GM18868 (cell line): ENCODE measurements around the gene ZNF594.
"Not testable (repeated sequence)": the region's sequence is repeated elsewhere in the genome, so short reads cannot be mapped to it uniquely, and the experiment has no call there.

Source experiments
- ATAC-seq: cut with Tn5 transposase; IDR thresholded peaks from one replicate; pipeline ENCODE4 v1.9.1; 2021; ENCODE audit warnings: mild to moderate bottlenecking, moderate library complexity; ENCODE audit not compliant: unreplicated experiment

The ZNF594 gene

DNA sequence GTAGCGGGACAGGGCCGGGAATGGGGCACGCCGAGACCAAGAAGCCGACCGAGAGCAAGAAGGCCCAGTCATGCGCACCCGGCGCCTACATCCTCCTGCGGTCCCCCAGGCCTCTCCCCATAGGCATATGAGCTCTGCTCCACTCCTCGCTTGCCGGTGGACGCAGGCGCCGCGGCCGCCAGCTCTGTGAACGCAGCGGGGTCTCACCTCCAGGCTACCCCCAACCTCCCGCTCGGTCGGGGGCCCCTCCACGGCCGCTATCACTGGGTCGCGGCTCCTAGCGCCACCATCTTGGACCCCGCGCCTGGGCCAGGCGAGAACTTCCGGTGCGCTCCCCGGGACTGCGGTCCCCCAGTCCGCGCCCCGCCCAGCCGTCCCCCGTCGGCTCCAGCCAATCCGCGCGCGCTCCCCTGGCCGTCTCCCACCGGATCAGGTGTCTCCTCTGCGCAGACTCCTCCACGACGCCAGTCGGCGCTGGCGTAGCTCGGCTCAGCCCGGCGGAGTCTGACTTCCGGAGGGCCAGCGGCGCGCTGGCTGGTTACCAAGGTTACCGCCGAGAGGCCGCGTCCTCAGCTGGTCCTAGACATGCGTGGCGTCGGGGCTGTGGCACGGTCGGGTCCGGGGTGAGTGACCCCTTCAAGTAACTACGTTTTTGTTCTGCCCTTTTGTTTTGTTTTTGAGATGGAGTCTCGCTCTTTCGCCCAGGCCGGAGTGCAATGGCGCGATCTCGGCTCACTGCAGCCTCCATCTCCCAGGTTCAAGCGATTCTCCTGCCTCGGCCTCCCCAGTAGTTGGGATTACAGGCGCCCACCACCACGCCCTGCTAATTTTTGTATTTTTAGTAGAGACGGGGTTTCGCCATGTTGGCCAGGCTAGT lies at the start of gene ZNF594:
TSS of gene ZNF594 (minus strand) at position 328 of the 877 bp plus-strand sequence. CDS start 7,612 bp downstream, outside the sequence.
- ATAC-seq: peak; percentile 96

DNA sequence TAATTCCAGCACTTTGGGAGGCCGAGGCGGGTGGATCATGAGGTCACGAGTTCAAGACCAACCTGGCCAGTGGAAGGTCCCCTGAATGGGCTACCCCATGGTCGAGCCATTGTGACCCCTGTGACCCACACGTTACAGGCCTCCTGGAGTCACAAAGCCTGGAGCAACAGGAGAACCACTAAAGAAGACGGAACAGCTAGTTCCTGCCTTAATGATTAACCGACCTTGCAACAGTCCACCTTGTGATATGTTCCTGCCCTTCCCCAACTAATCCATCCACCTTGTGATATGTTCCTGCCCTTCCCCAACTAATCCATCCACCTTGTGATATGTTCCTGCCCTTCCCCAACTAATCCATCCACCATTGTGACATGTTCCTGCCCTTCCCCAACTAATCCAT lies 48.1 kb upstream of the ZNF594 start:
- not testable (repeated sequence) for ATAC-seq

DNA sequence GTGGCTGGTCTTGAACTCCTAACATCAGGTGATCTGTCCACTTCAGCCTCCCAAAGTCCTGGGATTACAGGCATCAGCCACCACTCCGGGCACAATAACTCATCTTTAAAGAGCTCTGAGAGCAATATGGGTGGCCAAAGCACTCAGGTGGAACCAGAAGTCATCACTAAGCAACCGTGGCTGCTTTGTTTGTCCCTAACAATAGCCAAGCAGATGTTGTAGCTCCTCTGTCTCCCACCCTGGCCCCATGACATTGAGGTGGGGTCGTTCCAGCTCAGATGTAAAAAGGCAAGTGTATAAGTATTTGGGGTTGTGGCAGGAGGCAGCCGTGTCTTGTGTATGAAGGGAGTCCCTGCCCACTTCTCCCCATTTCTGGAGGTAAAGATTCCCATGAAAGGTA lies 46.7 kb upstream of the ZNF594 start:
- no peak for ATAC-seq

DNA sequence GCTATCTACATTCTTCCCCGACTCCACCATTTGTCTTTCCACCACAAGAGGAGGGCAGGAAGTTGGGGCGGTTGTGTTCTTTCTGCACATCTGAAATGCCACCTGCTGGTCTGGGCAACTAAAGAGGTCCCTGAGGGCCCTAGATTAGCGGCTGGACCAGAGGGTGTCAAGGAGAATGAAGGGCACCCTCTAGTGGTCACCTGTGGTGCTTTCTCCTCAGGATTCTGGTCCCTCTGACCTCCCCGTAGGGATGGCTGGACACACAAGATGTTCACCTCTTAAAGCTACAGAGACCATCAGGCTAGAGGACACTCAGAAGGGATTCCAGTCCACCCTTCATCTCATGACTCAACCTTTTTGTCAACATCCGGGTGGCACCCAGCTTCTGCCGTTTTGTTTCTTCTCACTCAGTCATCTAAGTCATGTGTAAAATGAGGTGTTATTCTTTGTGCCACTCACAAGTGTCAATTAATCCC lies 45.9 kb upstream of the ZNF594 start:
- no peak for ATAC-seq

DNA sequence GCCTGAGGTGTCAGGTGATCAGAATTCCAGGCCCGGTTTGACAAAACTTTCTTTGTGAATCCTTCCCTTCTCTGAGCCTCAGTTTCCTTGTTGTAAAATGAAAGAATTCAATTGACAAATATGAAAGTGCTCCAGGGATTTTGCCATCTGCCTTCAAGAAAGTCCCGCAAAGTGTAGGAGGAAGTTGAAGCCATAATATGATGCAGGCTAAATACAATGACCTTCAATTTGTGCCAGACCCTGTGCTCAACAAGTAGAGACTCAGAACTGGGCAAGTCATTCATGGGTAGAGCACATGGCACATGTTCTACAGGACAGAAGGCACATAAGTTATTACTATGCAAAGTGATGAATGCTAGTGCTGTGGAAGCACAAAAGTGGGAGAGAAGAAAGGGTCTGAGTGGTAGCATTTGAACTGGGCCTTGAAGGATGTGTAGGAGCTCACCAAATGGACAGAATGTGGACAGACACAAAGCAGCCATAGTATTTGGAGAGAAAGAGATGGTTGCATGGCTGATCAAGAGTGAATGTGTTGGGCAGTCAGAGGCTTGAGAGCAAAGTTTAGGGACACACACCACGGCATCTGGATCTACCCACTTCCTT lies 45.4 kb upstream of the ZNF594 start:
- ATAC-seq: no peak

DNA sequence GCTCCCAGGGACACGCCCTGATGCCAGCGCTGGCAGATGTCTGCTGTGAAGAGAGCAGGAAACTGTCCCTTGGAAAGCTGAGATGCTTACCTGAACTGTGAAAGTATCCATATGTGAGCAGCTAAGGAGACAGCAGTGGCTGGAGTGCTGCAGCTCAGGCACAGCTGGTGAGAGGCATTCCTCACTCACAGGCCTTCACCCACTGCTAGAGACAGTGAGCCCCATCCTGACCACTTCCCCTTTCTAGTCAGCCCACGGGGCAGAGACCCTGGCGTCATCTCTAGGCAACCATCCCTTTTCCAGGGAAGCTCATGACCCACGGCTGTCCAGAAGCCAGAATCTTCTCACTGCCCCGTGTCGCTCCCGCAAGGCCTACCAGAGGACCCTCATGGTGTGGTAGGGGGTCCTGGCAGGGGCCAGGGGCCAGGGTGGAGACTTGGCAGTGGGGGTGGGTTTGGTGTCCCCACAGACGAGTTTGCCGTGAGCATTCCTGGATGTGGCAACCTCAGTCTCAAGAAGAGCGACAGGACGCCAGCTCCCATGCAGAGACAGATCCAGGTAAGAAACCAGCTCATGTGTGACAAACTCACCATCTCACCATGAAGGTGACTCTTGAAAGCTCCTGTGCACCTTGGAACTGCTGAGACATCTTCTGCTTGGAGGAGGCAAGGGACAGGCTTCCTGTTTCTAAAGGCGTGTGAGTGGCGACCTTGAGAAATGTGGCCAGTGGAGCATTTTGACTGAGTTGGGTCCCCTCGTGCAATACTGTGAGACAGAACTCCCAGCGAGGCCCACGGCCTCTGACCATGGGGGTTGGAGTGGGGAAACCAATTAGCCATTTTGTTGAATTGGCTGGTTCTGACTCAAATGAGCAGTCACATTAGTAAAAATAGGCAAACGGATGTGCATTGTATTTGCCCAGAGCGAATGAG lies 43.2 kb upstream of the ZNF594 start, which contains the start of gene SCIMP:
TSS of gene SCIMP (minus strand) at position 216 of the 932 bp plus-strand sequence. CDS start at position 111, 105 bp downstream.
- ATAC-seq: peak; percentile 61

DNA sequence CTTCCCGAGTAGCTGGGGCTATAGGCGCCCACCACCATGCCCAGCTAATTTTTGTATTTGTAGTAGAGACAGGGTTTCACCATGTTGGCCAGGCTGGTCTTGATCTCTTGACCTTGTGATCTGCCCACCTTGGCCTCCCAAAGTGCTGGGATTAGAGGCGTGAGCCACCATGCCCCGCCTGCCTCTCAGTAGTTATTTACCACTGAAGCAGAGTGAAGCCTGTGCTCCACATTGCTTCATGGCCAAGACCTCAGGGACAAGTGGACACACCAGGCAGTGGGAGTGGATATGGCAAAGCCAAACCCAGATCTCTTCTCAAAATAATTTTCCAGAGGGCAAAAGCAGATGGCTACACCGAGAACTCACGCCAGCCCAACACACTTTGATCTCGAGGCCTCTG lies 41.8 kb upstream of the ZNF594 start:
- not testable (repeated sequence) for ATAC-seq

DNA sequence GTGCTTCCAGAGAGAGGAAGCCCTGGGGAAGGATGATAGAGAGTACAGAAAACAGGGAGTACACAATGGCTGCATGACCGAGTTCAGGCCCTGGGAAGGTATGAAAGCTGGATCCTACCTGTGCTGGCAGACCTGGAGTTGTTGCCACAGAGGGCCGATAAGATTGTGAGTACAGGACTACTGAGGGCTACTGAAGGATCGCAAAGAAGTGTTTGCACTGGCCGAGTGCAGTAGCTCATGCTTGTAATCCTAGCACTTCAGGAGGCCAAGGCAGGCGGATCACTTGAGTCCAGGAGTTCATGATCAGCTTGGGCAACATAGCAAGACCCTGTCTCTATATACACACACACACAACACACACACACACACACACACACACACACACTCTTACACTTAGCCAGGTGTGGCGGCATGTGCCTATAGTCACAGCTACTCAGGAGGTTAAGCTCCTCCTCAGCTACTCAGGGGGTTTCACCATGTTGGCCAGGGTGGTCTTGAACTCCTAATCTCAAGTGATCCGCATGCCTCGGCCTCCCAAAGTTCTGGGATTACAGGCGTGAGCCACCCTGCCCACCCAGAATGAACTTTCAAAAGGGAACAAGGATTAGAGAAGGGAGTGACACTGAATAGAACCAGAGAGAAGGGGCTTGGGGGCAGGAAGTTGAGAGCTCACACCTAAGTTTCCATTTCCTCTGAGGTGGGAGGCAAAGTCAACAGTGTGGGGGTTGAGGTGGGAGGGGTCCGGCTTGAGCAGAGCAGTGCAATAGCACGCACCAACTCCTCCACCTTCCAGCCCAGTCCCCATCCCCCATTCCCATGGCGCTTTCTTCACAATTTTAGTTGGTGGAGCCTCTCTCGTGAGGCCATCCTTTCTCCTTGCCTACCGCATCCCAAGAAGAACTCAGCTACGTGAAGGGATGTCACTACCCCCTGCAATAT lies 35.5 kb upstream of the ZNF594 start:
- peak; percentile 42 for ATAC-seq

DNA sequence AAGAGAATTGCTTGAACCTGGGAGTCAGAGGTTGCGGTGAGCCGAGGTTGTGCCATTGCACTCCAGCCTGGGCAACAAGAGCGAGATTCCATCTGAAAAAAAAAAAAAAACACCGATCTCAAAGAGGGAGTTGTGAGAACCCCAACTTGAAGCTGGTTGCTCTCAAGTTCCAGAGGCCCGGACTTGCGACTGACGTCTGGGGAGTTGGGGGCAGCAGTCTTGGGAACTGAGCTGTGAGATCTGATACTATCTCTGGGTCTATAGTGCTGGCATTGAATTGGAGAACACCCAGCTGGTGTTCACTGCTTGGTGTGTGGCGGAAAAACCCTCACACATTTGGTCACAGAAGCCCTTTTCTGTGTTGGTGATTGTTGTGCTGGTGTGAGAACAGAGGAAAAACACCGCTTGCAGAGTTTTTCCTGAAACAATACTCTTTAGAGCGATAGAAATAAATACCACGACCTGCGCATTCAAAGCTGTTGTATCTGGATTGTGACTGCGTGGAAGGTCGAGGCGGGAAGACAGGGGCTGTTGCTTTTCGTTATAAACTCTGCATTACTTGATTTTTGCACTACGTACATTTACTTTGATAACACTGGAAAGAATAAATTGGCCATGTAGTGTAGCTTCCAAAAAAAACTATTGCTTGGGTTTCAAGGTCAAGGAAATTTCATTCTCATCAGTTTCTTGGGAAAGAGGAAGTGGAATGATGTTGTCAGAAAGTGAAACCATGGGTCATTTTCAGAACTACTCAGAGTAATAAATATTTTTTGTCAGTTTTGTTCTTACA lies 34.2 kb upstream of the ZNF594 start:
- ATAC-seq: no peak

DNA sequence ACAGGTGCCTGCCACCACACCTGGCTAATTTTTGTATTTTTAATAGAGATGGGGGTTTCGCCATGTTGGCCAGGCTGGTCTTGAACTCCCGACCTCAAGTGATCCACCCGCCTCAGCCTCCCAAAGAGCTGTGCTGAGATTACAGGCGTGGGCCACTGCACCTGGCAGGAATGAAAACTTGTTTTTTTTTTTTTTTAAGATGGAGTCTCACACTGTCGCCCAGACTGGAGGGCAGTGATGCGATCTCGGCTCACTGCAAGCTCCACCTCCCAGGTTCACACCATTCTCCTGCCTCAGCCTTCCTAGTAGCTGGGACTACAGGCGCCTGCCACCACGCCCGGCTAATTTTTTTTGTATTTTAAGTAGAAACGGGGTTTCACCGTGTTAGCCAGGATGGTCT lies 30.2 kb upstream of the ZNF594 start:
- not testable (repeated sequence) for ATAC-seq

DNA sequence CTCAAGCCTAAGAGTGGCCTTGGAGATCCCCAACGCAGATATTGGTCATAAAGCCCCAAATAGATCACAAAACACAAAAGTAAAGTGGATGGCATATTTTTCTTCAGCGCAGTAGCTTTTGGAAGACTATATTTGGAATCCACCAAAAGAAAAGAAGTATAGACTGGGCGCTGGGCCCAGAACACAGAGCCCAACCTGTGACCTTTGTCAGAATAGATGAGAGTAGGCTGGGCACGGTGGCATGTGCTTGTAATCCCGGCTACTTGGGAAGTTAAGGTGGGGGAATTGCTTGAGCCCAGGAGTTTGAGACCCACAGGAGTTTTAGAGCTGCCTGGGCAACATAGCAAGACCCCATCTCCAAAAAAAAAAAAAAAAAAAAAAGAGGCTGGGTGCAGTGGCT lies 28.4 kb upstream of the ZNF594 start:
- ATAC-seq: no peak

DNA sequence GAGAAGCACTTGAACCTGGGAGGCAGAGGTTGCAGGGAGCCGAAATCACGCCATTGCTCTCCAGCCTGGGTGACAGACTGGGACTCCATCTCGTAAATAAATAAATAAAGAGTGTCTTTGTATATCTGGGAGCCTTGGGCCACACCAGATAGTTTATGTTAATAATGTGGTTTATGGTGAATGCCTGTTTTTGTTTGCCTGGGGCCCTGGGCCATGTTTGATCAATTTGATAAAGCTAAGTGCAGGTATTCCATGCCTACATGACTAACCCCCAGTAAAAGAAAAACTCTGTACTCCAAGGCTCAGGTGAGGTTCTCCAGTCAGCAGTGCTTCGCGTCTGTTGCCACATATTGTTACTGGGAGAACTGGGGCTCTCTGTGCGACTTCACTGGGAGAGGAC lies 27.9 kb upstream of the ZNF594 start:
- ATAC-seq: no peak

DNA sequence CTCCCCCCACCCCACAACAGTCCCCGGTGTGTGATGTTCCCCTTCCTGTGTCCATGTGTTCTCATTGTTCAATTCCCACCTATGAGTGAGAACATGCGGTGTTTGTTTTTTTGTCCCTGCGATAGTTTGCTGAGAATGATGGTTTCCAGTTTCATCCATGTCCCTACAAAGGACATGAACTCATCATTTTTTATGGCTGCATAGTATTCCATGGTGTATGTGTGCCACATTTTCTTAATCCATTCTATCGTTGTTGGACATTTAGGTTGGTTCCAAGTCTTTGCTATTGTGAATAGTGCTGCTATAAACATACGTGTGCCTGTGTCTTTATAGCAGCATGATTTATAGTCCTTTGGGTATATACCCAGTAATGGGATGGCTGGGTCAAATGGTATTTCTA lies 25.9 kb upstream of the ZNF594 start:
- ATAC-seq: not testable (repeated sequence)

DNA sequence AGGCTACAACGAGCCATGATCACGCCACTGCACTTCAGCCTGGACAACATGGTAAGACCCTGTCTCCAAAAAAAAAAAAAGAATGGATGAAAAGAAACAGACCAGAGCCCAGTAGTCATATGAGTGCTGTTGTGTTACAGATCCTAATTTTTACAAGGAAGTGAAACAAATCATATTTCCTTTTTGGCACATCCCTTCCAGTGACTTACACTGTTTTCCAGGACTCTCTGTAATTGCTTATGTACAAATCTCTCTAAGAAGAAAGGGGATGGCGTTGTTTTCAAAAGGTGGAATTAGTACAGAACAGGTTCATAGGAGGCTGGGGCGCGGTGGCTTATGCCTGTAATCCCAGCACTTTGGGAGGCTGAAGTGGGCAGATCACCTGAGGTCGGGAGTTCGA lies 19.8 kb upstream of the ZNF594 start:
- no peak for ATAC-seq

DNA sequence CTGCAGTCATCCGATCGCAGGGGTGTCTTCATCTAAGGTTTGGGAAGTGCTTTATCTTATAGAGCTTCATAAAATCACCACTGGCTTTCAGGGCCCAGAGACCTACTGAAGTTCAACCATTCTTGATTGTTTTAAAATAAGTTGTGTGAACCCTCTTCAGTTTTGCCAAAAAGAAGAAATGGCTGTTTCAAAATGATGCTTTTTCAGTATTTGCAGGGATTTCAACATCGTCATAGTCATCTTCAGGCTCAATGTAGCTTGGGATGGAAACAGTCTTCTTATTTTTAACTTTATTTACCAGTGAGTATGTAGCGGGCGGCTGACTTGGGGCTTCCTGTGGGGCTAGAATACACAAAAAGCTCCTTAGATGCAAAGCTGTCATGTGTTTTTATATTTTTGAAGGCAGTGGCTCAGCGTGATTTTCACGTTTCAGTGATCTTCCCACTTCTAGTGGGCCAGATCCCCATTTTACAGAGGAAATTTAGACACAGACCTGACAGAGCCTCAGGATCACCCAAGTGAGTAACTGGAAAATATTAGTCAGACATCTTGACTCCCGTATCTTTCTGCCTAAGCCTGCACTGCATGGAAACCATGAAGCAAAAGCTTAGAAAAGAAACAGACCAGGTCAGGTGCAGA lies 19.1 kb upstream of the ZNF594 start:
- no peak for ATAC-seq

DNA sequence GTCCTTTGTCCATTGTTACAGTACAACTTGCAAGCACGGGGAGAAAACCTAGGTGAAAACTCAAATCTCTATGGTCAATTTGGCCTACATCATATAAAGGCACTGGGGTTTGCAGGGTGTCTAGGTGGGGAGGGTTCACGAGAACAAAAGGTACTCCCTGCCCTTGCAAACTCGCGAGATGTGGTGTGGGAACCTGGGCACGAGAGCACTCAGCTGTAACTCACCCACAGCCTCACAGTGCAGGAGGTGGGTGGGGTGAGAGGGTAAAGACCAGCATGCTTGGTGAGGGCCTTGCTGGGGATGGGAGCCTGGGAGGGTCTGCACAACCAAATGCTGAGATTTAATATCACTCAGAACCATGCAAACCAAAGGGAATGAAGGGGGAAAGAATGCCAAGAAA lies 18.4 kb upstream of the ZNF594 start:
- no peak for ATAC-seq

DNA sequence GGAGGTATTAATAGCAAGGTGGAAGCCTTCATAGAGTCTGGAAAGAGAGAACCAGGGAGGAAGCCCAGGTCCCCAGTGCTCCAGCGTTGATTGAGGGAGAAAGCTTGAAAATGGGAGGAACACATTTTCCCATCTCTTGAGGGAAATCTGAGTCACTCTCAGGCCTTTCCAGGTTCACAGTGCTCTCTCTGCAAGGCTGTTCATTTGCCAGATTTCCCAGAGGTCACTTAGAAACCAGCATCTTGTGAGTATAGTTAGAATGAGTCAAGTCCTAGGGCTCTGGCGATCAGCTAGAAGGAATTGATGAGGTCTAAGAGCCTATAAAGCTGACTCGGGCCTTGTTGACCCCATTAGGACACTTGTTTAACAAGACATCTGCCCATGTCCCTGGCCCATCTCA lies 17.7 kb upstream of the ZNF594 start:
- no peak for ATAC-seq

DNA sequence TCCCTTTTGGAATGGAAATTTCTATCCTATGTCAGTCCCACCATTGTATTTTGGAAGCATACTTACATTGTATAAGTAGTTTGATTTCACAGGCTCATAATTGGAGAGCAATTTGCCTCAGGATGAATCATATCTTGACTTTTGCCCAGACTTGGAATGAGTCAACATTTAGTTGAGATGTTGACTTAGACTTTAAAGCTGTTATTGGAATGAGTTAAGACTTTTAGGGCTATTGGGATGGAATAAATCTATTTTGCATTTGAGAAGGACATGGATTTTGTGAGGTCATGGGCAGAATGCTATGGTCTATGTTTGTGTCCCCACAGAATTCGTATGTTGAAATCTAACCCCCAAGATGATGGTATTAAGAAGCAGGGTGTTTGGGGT lies 12.2 kb upstream of the ZNF594 start:
- ATAC-seq: no peak
